H1 (cell line): ENCODE results near the gene UBR3. TPM values are rescaled to one million over a fixed set of nuclear protein-coding genes. Genes with fewer than 3 reads are reported as not detected.

Experiments used
- CTCF ChIA-PET: fragments of 300-600 bp; sonication (Branson Sonifier 250); formaldehyde crosslinking; loops from one replicate; lab custom pipeline; 2021; ENCODE audit not compliant: partially characterized antibody; lab: Charles Lee
- POLR2A ChIA-PET: fragments of 300-600 bp; sonication (Branson Sonifier 250); formaldehyde crosslinking; loops from one replicate; lab custom pipeline; 2021; ENCODE audit warnings: inconsistent platforms; ENCODE audit not compliant: partially characterized antibody; lab: Charles Lee
- DNase-seq, 2 experiments: peaks; one replicate each; pipeline versions ENCODE4 v3.0.0 to v3.0.0-alpha.2; 2010 to 2022; ENCODE audit warnings: low spot score in 2 of 2, low read depth in 1 of 2, mixed read lengths in 1 of 2
- FAIRE-seq: peaks from 2 replicates; lab custom pipeline; 2011; peaks lifted over from hg19 to GRCh38; lab: Jason Lieb, UNC
- H2AFZ ChIP-seq: 2 replicates; pipeline ENCODE4 v1.8.1; 2012; ENCODE audit warnings: low read length, inconsistent platforms
- H2AK5ac ChIP-seq: 2 replicates; pipeline ENCODE4 v1.6.1; 2013; ENCODE audit warnings: low read depth, low read length
- H2BK120ac ChIP-seq: replicated peaks from 2 replicates; pipeline ENCODE3; 2013; ENCODE audit warnings: low read depth, low read length, inconsistent platforms
- H2BK12ac ChIP-seq: 2 replicates; pipeline ENCODE4 v1.6.1; 2013; ENCODE audit warnings: low read depth, low read length
- H2BK15ac ChIP-seq: 2 replicates; pipeline ENCODE4 v1.6.1; 2013; ENCODE audit warnings: low read length
- H2BK20ac ChIP-seq: 2 replicates; pipeline ENCODE4 v1.6.1; 2013; ENCODE audit warnings: low read length
- H2BK5ac ChIP-seq: 2 replicates; pipeline ENCODE4 v1.6.1; 2013; ENCODE audit warnings: low read depth, low read length
- H3K14ac ChIP-seq: 2 replicates; pipeline ENCODE4 v1.6.1; 2013; ENCODE audit warnings: inconsistent platforms; ENCODE audit not compliant: insufficient read length
- H3K18ac ChIP-seq: 2 replicates; pipeline ENCODE4 v1.6.1; 2013; ENCODE audit warnings: low read length; ENCODE audit errors: extremely low read depth
- H3K23ac ChIP-seq: 2 replicates; pipeline ENCODE4 v1.6.1; 2013; ENCODE audit warnings: inconsistent platforms; ENCODE audit not compliant: insufficient read length
- H3K23me2 ChIP-seq: 2 replicates; pipeline ENCODE4 v1.6.1; 2013; ENCODE audit warnings: low read depth, low read length
- H3K27ac ChIP-seq: 2 replicates; pipeline ENCODE4 v1.6.1; 2011; ENCODE audit warnings: low read depth, low read length, inconsistent platforms
- H3K27me3 ChIP-seq, 4 experiments: replicated peaks in 1 of 4; 1 replicate in 1 of 4; 2 replicates in 3 of 4; pipeline versions ENCODE4 v1.6.1 to v1.8.1; 2011 to 2013; ENCODE audit warnings: low read length in 3 of 4, mild to moderate bottlenecking in 3 of 4, inconsistent platforms in 2 of 4, mixed read lengths in 2 of 4, moderate library complexity in 1 of 4; ENCODE audit not compliant: control insufficient read depth in 3 of 4, insufficient read depth in 3 of 4; ENCODE audit errors: extremely low read depth in 1 of 4
- H3K36me3 ChIP-seq, 4 experiments: 2 replicates each; pipeline versions ENCODE4 v1.6.1 to v1.8.1; 2011 to 2013; ENCODE audit warnings: mild to moderate bottlenecking in 4 of 4, low read length in 3 of 4, moderate library complexity in 2 of 4, control low read depth in 1 of 4, inconsistent platforms in 1 of 4; ENCODE audit not compliant: insufficient read depth in 4 of 4, control insufficient read depth in 2 of 4
- H3K4ac ChIP-seq: replicated peaks from 2 replicates; pipeline ENCODE3; 2013; ENCODE audit warnings: low read length, low read depth, mixed read lengths, inconsistent platforms; ENCODE audit not compliant: insufficient read length
- H3K4me1 ChIP-seq, 4 experiments: replicated peaks in 1 of 4; 1 replicate in 1 of 4; 2 replicates in 3 of 4; pipeline versions ENCODE4 v1.6.1 to v1.8.1; 2011 to 2013; ENCODE audit warnings: low read length in 3 of 4, inconsistent platforms in 2 of 4, mixed read lengths in 1 of 4; ENCODE audit not compliant: insufficient read depth in 4 of 4, control insufficient read depth in 3 of 4
- H3K4me2 ChIP-seq, 2 experiments: 2 replicates each; pipeline versions ENCODE4 v1.6.1 to v1.8.1; 2011 to 2013; ENCODE audit warnings: low read depth in 2 of 2, low read length in 2 of 2, control low read depth in 1 of 2, inconsistent platforms in 1 of 2, mild to moderate bottlenecking in 1 of 2; ENCODE audit not compliant: insufficient read depth in 1 of 2
- H3K4me3 ChIP-seq, 4 experiments: fragments of 200-600, 300-600 bp in 1 of 4; sonication (generic), shearing (Covaris generic), sonication (Bioruptor Twin) in 1 of 4; 2 replicates each; pipeline versions ENCODE4 v1.5.1 to v1.8.1; 2011 to 2016; ENCODE audit warnings: low read length in 4 of 4, low read depth in 3 of 4, control low read depth in 2 of 4, inconsistent platforms in 2 of 4, mild to moderate bottlenecking in 2 of 4, mixed read lengths in 1 of 4, moderate library complexity in 1 of 4; ENCODE audit not compliant: insufficient read depth in 2 of 4; ENCODE audit errors: extremely low read depth in 1 of 4
- H3K56ac ChIP-seq: replicated peaks from 2 replicates; pipeline ENCODE3; 2013; ENCODE audit warnings: low read depth, mild to moderate bottlenecking, mixed read lengths, low read length, inconsistent platforms; ENCODE audit not compliant: insufficient read length
- H3K79me1 ChIP-seq: 2 replicates; pipeline ENCODE4 v1.6.1; 2013; ENCODE audit warnings: low read depth, low read length, control low read depth
- H3K79me2 ChIP-seq, 2 experiments: 2 replicates each; pipeline versions ENCODE4 v1.6.1 to v1.8.1; 2012 to 2013; ENCODE audit warnings: low read length in 2 of 2, mild to moderate bottlenecking in 2 of 2, inconsistent platforms in 1 of 2; ENCODE audit not compliant: insufficient read depth in 2 of 2, control insufficient read depth in 1 of 2
- H3K9ac ChIP-seq, 4 experiments: replicated peaks in 1 of 4; 1 replicate in 1 of 4; 2 replicates in 3 of 4; pipeline versions ENCODE4 v1.6.1 to v1.8.1; 2011 to 2013; ENCODE audit warnings: low read depth in 3 of 4, low read length in 3 of 4, control low read depth in 2 of 4, mild to moderate bottlenecking in 2 of 4, moderate library complexity in 2 of 4, inconsistent platforms in 1 of 4; ENCODE audit errors: extremely low read depth in 1 of 4
- H3K9me3 ChIP-seq, 2 experiments: 2 replicates each; pipeline versions ENCODE4 v1.6.1 to v1.8.1; 2012 to 2013; ENCODE audit warnings: mild to moderate bottlenecking in 2 of 2, moderate library complexity in 2 of 2, control low read depth in 1 of 2, inconsistent platforms in 1 of 2, low read depth in 1 of 2, low read length in 1 of 2, mixed read lengths in 1 of 2; ENCODE audit not compliant: insufficient read depth in 2 of 2
- H4K20me1 ChIP-seq, 2 experiments: replicated peaks in 1 of 2; 2 replicates each; pipeline versions ENCODE3 to v1.8.1; 2011 to 2013; ENCODE audit warnings: inconsistent platforms in 2 of 2, low read length in 2 of 2, mild to moderate bottlenecking in 1 of 2; ENCODE audit not compliant: insufficient read depth in 2 of 2, control insufficient read depth in 1 of 2
- H4K5ac ChIP-seq: 2 replicates; pipeline ENCODE4 v1.6.1; 2013; ENCODE audit warnings: low read length, low read depth, mixed read lengths, inconsistent platforms; ENCODE audit not compliant: insufficient read length
- H4K8ac ChIP-seq: 2 replicates; pipeline ENCODE4 v1.8.0; 2013; ENCODE audit warnings: mild to moderate bottlenecking, moderate library complexity, low read length, inconsistent platforms; ENCODE audit not compliant: insufficient read depth; ENCODE audit errors: extremely low read depth
- H4K91ac ChIP-seq: replicated peaks from 2 replicates; pipeline ENCODE3; 2013; ENCODE audit warnings: low read length, mixed read lengths, inconsistent platforms; ENCODE audit not compliant: insufficient read length
- BCL11A ChIP-seq, 2 experiments: IDR thresholded peaks; one replicate each; pipeline ENCODE4 v1.6.1; 2011; ENCODE audit warnings: low read depth in 2 of 2, low read length in 2 of 2, mild to moderate bottlenecking in 2 of 2
- WGBS, 2 experiments: shearing (Covaris generic) in 1 of 2; methylation state at CpG; one replicate each; pipeline versions ENCODE4 v1.1.6 to v1.1.7; 2013 to 2015; ENCODE audit warnings: low lambda C conversion rate in 2 of 2, mixed read lengths in 2 of 2, inconsistent platforms in 1 of 2, low coverage in 1 of 2, missing lambda C conversion rate in 1 of 2; ENCODE audit not compliant: insufficient replicate concordance in 2 of 2, insufficient coverage in 1 of 2, insufficient read length in 1 of 2; ENCODE audit errors: extremely low coverage in 1 of 2, missing lambda C conversion rate in 1 of 2; 5-methylcytosine and 5-hydroxymethylcytosine counted together
- polyA plus RNA-seq, 7 experiments: library from polyadenylated mRNA; depleted of rRNA in 3 of 7; stranded (reverse) in 5 of 7; unstranded in 2 of 7; fragments of >200 nt in 5 of 7; fragments of 200-250 nt in 2 of 7; gene quantifications; 1 replicate in 5 of 7; 2 replicates in 1 of 7; 4 replicates in 1 of 7; pipeline versions ENCODE4 v1.2.1 to v1.2.3, GENCODE V29; 2011 to 2013; ENCODE audit warnings: missing spikeins in 2 of 7, mixed read lengths in 2 of 7
- total RNA-seq: library from RNA; stranded (reverse); fragmentation: NEBNext Ultra II Directional; extraction: Animal tissue kit (Norgen Biotek cat#: 25700); gene quantifications from 2 replicates; pipeline ENCODE4 v1.2.1, GENCODE V29; 2021

Gene UBR3
- total and polyA plus RNA-seq, 2 of the 8 experiments (the other 6 are each of a cell fraction or from before 2014, with no cell fraction given): 3.7 to 17.7 TPM

GRCh38 chr2:170026361-170026760 is 199.1 kb downstream of the UBR3 start:
- H3K4me2 ChIP-seq: no peak overlapping the region
- H3K9me3 ChIP-seq: peaks cover 0 to 10% of the 10 kb centered on the region in 2 experiments; a peak in 1 of 4 replicates
- no peak overlapping the region for H3K14ac ChIP-seq
- no peak overlapping the region for H2BK12ac ChIP-seq
- no peak overlapping the region for H4K91ac ChIP-seq
- no peak overlapping the region for H3K27ac ChIP-seq
- H3K4ac ChIP-seq: no peak overlapping the region
- TF ChIP-seq BCL11A (IDR thresholded peaks at IDR 0.05; ENCODE audit: low read depth in 2 of 2, low read length in 2 of 2): no peak
- WGBS, 2 experiments: 97% methylated on average over 1 of the region's 1 CpG; no CpG with 5 or more reads in 1 of the 2 experiments
- no peak overlapping the region for H3K9ac ChIP-seq
- H2BK20ac ChIP-seq: no peak overlapping the region
- H2AK5ac ChIP-seq: no peak overlapping the region
- H3K4me1 ChIP-seq: peaks cover 0 to 10% (median 2%) of the 10 kb centered on the region in 4 experiments; a peak in 2 of 7 replicates
- H3K56ac ChIP-seq: no peak overlapping the region
- H2AFZ ChIP-seq: no peak overlapping the region
- no peaks in the 10 kb centered on the region for H3K27me3 ChIP-seq
- no peak overlapping the region for H3K23ac ChIP-seq
- no peak overlapping the region for H2BK5ac ChIP-seq
- H4K8ac ChIP-seq: no peak overlapping the region
- FAIRE-seq (no peak), DNase-seq (no peak)
- H4K5ac ChIP-seq: no peak overlapping the region
- no peak overlapping the region for H2BK15ac ChIP-seq
- H3K23me2 ChIP-seq: no peaks in the 10 kb centered on the region
- no peak overlapping the region for H3K4me3 ChIP-seq
- no peak overlapping the region for H3K18ac ChIP-seq
- H4K20me1 ChIP-seq: no peaks in the 10 kb centered on the region
- no peaks in the 10 kb centered on the region for H3K79me1 ChIP-seq
- peaks cover 0 to 9% (median 2%) of the 10 kb centered on the region in 4 experiments; a peak in 2 of 8 replicates for H3K36me3 ChIP-seq
- ChIA-PET POLR2A (no interaction called here), CTCF (no interaction called here)
- H3K79me2 ChIP-seq: no peaks in the 10 kb centered on the region
- H2BK120ac ChIP-seq: no peak overlapping the region
